Neural crest cell (in vitro differentiated cells): ENCODE measurements around the gene SRSF9. TPM values are rescaled to one million over a fixed set of nuclear protein-coding genes. Genes with fewer than 3 reads are reported as not detected.

Source experiments
- DNase-seq: peaks from one replicate; pipeline ENCODE4 v3.0.0; 2021; ENCODE audit warnings: low read depth, mixed read lengths, low spot score
- H3K27ac Mint-ChIP-seq: one replicate; pipeline ENCODE4 v1.8.0; 2021; ENCODE audit warnings: mild to moderate bottlenecking, mixed read lengths; ENCODE audit not compliant: unreplicated experiment
- H3K27me3 Mint-ChIP-seq: 2 replicates; pipeline ENCODE4 v1.8.0; 2021; ENCODE audit warnings: low read depth, mild to moderate bottlenecking, mixed read lengths
- H3K36me3 Mint-ChIP-seq: 2 replicates; pipeline ENCODE4 v1.8.0; 2021; ENCODE audit warnings: low read depth, mild to moderate bottlenecking, mixed read lengths
- H3K4me1 Mint-ChIP-seq: 2 replicates; pipeline ENCODE4 v1.8.0; 2021; ENCODE audit warnings: mixed read lengths
- H3K4me3 Mint-ChIP-seq: one replicate; pipeline ENCODE4 v1.8.0; 2021; ENCODE audit warnings: mild to moderate bottlenecking, mixed read lengths
- H3K9me3 Mint-ChIP-seq: 2 replicates; pipeline ENCODE4 v1.8.0; 2021; ENCODE audit warnings: mixed read lengths
- total RNA-seq: library from RNA; stranded (reverse); gene quantifications from 2 replicates; pipeline ENCODE4 v1.2.1, GENCODE V29; 2021
- TF ChIP-seq, protein P1 (sequence below): fragments of 200-600 bp; sonication (generic); conservative IDR thresholded peaks from 2 replicates; pipeline ENCODE4 v1.5.0; 2021; ENCODE audit warnings: antibody characterized with exemption, mild to moderate bottlenecking

SRSF9 gene
- total RNA-seq, 1 donor from 2014 or later, result 361 TPM

DNA sequence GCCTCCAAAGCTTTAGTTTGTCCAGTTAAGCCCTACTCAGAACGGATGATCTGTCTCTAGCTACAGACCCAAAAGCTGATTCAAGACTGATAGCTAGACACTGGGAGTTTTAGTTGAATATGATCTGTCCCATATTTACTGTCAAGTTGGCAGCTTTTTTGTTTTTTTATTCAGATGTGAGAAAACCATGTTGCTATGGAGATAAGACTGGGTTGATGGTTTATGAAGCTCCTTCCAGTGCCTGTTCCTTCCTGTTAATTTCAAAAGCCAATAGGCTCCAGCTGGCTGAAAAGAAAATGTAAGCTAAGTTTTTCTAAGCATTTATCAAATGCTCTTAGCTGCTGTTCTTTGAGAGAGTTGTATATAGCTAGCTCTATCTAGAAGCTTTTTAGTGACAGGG is 31.0 kb upstream of the SRSF9 start:
- H3K27ac Mint-ChIP-seq, result no peak overlapping the region
- TF ChIP-seq, protein P1, sequence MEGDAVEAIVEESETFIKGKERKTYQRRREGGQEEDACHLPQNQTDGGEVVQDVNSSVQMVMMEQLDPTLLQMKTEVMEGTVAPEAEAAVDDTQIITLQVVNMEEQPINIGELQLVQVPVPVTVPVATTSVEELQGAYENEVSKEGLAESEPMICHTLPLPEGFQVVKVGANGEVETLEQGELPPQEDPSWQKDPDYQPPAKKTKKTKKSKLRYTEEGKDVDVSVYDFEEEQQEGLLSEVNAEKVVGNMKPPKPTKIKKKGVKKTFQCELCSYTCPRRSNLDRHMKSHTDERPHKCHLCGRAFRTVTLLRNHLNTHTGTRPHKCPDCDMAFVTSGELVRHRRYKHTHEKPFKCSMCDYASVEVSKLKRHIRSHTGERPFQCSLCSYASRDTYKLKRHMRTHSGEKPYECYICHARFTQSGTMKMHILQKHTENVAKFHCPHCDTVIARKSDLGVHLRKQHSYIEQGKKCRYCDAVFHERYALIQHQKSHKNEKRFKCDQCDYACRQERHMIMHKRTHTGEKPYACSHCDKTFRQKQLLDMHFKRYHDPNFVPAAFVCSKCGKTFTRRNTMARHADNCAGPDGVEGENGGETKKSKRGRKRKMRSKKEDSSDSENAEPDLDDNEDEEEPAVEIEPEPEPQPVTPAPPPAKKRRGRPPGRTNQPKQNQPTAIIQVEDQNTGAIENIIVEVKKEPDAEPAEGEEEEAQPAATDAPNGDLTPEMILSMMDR, result no peak
- DNase-seq, result no peak
- H3K4me3 Mint-ChIP-seq, result peak overlapping the region; percentile 42
- peaks cover 20% of the 10 kb centered on the region for H3K4me1 Mint-ChIP-seq
- H3K36me3 Mint-ChIP-seq, result peaks cover 13% of the 10 kb centered on the region
- H3K9me3 Mint-ChIP-seq, result no peaks in the 10 kb centered on the region
- H3K27me3 Mint-ChIP-seq, result no peaks in the 10 kb centered on the region

GRCh38 chr12:120498870-120499515 is 29.4 kb upstream of the SRSF9 start:
- Mint-ChIP-seq H3K27ac (no peak overlapping the region), H3K4me1 (peaks cover 29% of the 10 kb centered on the region), H3K4me3 (peak overlapping the region; percentile 52), H3K9me3 (no peaks in the 10 kb centered on the region), H3K27me3 (no peaks in the 10 kb centered on the region), H3K36me3 (peaks cover 12% of the 10 kb centered on the region)
- no peak for DNase-seq
- TF ChIP-seq, protein P1, result no peak

DNA sequence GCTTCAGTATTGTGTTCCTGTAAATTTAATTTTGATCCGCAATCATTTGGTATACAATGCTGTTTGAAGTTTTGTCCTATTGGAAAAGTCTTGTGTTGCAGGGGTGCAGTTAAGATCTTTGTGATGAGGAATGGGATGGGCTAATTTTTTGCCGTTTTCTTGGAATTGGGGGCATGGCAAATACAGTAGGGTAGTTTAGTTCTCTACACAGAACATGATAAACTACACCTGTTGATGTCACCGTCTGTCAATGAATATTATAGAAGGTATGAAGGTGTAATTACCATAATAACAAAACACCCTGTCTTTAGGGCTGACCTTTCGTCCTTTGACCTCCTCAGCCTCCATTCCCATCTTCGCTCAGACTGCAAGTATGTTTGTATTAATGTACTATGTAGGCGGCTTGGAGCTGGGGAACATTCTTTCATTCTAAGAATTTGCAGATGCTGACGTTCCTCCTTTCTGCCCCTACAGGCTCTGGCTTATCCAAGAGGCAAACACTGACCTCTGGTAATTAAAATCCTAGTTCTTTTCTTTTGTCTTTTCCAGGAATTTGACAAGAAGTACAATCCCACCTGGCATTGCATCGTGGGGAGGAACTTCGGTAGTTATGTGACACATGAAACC is 28.1 kb upstream of the SRSF9 start:
- TF ChIP-seq, protein P1, result no peak
- DNase-seq, result no peak
- Mint-ChIP-seq H3K4me3 (peak overlapping the region; percentile 95), H3K9me3 (no peaks in the 10 kb centered on the region), H3K27ac (peak overlapping the region; percentile 73), H3K36me3 (peaks cover 5% of the 10 kb centered on the region), H3K27me3 (no peaks in the 10 kb centered on the region), H3K4me1 (peaks cover 29% of the 10 kb centered on the region)

GRCh38 chr12:120496413-120497340 is 27.1 kb upstream of the SRSF9 start:
- H3K4me3 Mint-ChIP-seq, result peak overlapping the region; percentile 95
- TF ChIP-seq, protein P1, result no peak
- H3K4me1 Mint-ChIP-seq, result peaks cover 29% of the 10 kb centered on the region
- peak overlapping the region; percentile 91 for H3K27ac Mint-ChIP-seq
- H3K9me3 Mint-ChIP-seq, result no peaks in the 10 kb centered on the region
- peak; percentile 18 for DNase-seq
- H3K27me3 Mint-ChIP-seq, result no peaks in the 10 kb centered on the region
- H3K36me3 Mint-ChIP-seq, result peaks cover 5% of the 10 kb centered on the region

- Mint-ChIP-seq H3K27ac (peak within 1 kb of the TSS; percentile 91), H3K27me3 (no peaks in the 10 kb centered on the region), H3K4me3 (peak within 1 kb of the TSS; percentile 95), H3K4me1 (peaks cover 29% of the 10 kb centered on the region), H3K9me3 (no peaks in the 10 kb centered on the region), H3K36me3 (peaks cover 5% of the 10 kb centered on the region)
- DNase-seq, result peak; percentile 99
- TF ChIP-seq, protein P1, result no peak
These were observed 26.3 kb upstream of the SRSF9 start, which contains the start of gene DYNLL1 for GRCh38 chr12:120495731-120496412. Gene DYNLL1 (plus strand): TSS chr12:120496113. CDS start chr12:120496422, 309 bp downstream.
